Astrocyte (in vitro differentiated cells and primary cell): ENCODE results near the gene TET1. TPM values are rescaled to one million over a fixed set of nuclear protein-coding genes. Genes with fewer than 3 reads are reported as not detected.
"Not testable (repeated sequence)": the region's sequence is repeated elsewhere in the genome, so short reads cannot be mapped to it uniquely, and the experiment has no call there.

Experiments used
- DNase-seq: peaks from one replicate; pipeline ENCODE4 v3.0.0-alpha.2; 2010; ENCODE audit warnings: low read depth
- FAIRE-seq: peaks from 2 replicates; lab custom pipeline; 2011; peaks lifted over from hg19 to GRCh38; lab: Jason Lieb, UNC
- H2AFZ ChIP-seq: 2 replicates; pipeline ENCODE4 v1.6.0; 2012; ENCODE audit warnings: low read depth, low read length, inconsistent platforms
- H3K27ac ChIP-seq: 2 replicates; pipeline ENCODE4 v1.5.1; 2011; ENCODE audit warnings: low read depth, low read length, inconsistent platforms
- H3K27me3 ChIP-seq: 2 replicates; pipeline ENCODE4 v1.6.0; 2011; ENCODE audit warnings: low read length, inconsistent platforms; ENCODE audit not compliant: insufficient read depth
- H3K36me3 ChIP-seq: 2 replicates; pipeline ENCODE4 v1.5.1; 2011; ENCODE audit warnings: low read length, inconsistent platforms; ENCODE audit not compliant: insufficient read depth
- H3K4me1 ChIP-seq: 2 replicates; pipeline ENCODE4 v1.5.1; 2011; ENCODE audit warnings: low read length, inconsistent platforms; ENCODE audit not compliant: insufficient read depth
- H3K4me2 ChIP-seq: 2 replicates; pipeline ENCODE4 v1.6.0; 2012; ENCODE audit warnings: low read length, inconsistent platforms
- H3K4me3 ChIP-seq: 2 replicates; pipeline ENCODE4 v1.5.1; 2011; ENCODE audit warnings: low read depth, mild to moderate bottlenecking, low read length, inconsistent platforms; ENCODE audit not compliant: insufficient read depth
- H3K79me2 ChIP-seq: 2 replicates; pipeline ENCODE4 v1.6.0; 2012; ENCODE audit warnings: mild to moderate bottlenecking, low read length, inconsistent platforms; ENCODE audit not compliant: insufficient read depth
- H3K9ac ChIP-seq: 2 replicates; pipeline ENCODE4 v1.6.0; 2012; ENCODE audit warnings: mild to moderate bottlenecking, low read length, inconsistent platforms
- H3K9me3 ChIP-seq: 2 replicates; pipeline ENCODE4 v1.5.1; 2012; ENCODE audit warnings: low read depth, mild to moderate bottlenecking, low read length, inconsistent platforms; ENCODE audit not compliant: insufficient read depth
- H4K20me1 ChIP-seq: 2 replicates; pipeline ENCODE4 v1.6.0; 2012; ENCODE audit warnings: low read length, inconsistent platforms; ENCODE audit not compliant: insufficient read depth
- H3K27ac Mint-ChIP-seq: one replicate; pipeline ENCODE4 v1.8.0; 2021; ENCODE audit warnings: mild to moderate bottlenecking, mixed read lengths; ENCODE audit not compliant: unreplicated experiment
- H3K27me3 Mint-ChIP-seq: one replicate; pipeline ENCODE4 v1.8.0; 2021; ENCODE audit warnings: low read depth, mixed read lengths; ENCODE audit not compliant: unreplicated experiment
- H3K36me3 Mint-ChIP-seq: one replicate; pipeline ENCODE4 v1.8.0; 2021; ENCODE audit warnings: low read depth, mixed read lengths; ENCODE audit not compliant: unreplicated experiment
- H3K4me1 Mint-ChIP-seq: one replicate; pipeline ENCODE4 v1.8.0; 2021; ENCODE audit warnings: low read depth, mixed read lengths; ENCODE audit not compliant: unreplicated experiment
- H3K4me3 Mint-ChIP-seq: one replicate; pipeline ENCODE4 v1.8.0; 2021; ENCODE audit warnings: mild to moderate bottlenecking, moderate library complexity, mixed read lengths; ENCODE audit not compliant: unreplicated experiment
- H3K9me3 Mint-ChIP-seq: one replicate; pipeline ENCODE4 v1.8.0; 2021; ENCODE audit warnings: mild to moderate bottlenecking, mixed read lengths; ENCODE audit not compliant: unreplicated experiment
- CTCF ChIP-seq: IDR thresholded peaks from 2 replicates; pipeline ENCODE4 v1.5.1; 2011; ENCODE audit warnings: low read depth, mild to moderate bottlenecking, inconsistent platforms, low read length, moderate library complexity; ENCODE audit not compliant: insufficient read depth
- EZH2 ChIP-seq: IDR thresholded peaks from 2 replicates; pipeline ENCODE4 v1.6.1; 2012; ENCODE audit warnings: mild to moderate bottlenecking, low read length, inconsistent platforms; ENCODE audit not compliant: insufficient read depth
- total RNA-seq: library from RNA; stranded (reverse); gene quantifications from 2 replicates; pipeline ENCODE4 v1.2.1, GENCODE V29; 2021

The TET1 gene
- total RNA-seq, 1 donor from 2014 or later: 7.1 TPM

DNA sequence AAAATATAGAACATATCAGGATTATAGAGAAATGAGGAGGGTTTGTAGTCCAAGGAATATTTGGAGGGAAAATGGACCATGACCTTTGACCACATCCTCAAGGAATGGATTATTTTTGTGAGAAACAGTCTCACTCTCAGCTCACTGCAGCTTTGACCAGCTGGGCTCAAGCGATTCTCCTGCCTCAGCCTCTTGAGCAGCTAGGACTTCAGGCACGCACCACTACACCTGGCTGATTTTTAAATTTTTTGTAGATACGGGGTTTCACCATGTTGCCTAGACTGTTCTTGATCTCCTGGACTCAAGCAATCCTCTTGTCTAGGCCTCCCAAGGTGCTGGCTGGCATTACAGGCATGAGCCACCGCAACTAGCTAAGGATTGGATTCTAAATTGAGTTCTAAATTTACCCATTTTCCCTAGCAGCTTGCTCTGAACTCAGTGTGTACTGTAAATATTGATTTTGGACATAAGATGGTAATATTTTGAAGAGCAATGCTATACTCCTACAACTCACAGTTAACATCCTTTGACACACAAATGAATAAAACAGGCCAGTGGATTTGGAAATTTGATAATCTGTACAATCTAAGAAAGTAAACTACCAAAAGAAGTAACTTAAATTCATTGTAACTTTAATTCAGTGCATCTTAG, 73.8 kb downstream of the TET1 start:
- Mint-ChIP-seq H3K4me1 (peaks cover 7% of the 10 kb centered on the region), H3K4me3 (no peak overlapping the region), H3K27ac (no peak overlapping the region), H3K27me3 (no peaks in the 10 kb centered on the region), H3K9me3 (no peaks in the 10 kb centered on the region), H3K36me3 (peaks cover under 1% of the 10 kb centered on the region)
- Histone ChIP-seq H3K9me3 (no peaks in the 10 kb centered on the region), H3K9ac (no peak overlapping the region), H3K4me1 (no peaks in the 10 kb centered on the region), H3K4me3 (no peak overlapping the region), H3K79me2 (no peaks in the 10 kb centered on the region), H4K20me1 (no peaks in the 10 kb centered on the region), H3K4me2 (no peak overlapping the region), H3K27ac (no peak overlapping the region), H3K36me3 (no peaks in the 10 kb centered on the region), H3K27me3 (no peaks in the 10 kb centered on the region), H2AFZ (no peak overlapping the region)
- no peak for FAIRE-seq
- no peak for DNase-seq
- TF ChIP-seq CTCF (no peak), EZH2 (no peak)

- Mint-ChIP-seq H3K27ac (no peak overlapping the region), H3K9me3 (no peaks in the 10 kb centered on the region), H3K4me1 (peaks cover 5% of the 10 kb centered on the region), H3K4me3 (no peak overlapping the region), H3K27me3 (no peaks in the 10 kb centered on the region), H3K36me3 (no peaks in the 10 kb centered on the region)
- no peaks in the 10 kb centered on the region for H3K79me2 ChIP-seq
- no peak overlapping the region for H3K9ac ChIP-seq
- no peak for DNase-seq
- no peak overlapping the region for H3K4me2 ChIP-seq
- no peak for FAIRE-seq
- H3K9me3 ChIP-seq: no peaks in the 10 kb centered on the region
- no peaks in the 10 kb centered on the region for H3K27me3 ChIP-seq
- no peaks in the 10 kb centered on the region for H3K4me1 ChIP-seq
- no peak for TF ChIP-seq CTCF
- no peak for TF ChIP-seq EZH2
- no peak overlapping the region for H3K27ac ChIP-seq
- no peaks in the 10 kb centered on the region for H4K20me1 ChIP-seq
- no peaks in the 10 kb centered on the region for H3K36me3 ChIP-seq
- H3K4me3 ChIP-seq: no peak overlapping the region
- no peak overlapping the region for H2AFZ ChIP-seq
Observed at GRCh38 chr10:68636335-68636734, 76.2 kb downstream of the TET1 start.

DNA sequence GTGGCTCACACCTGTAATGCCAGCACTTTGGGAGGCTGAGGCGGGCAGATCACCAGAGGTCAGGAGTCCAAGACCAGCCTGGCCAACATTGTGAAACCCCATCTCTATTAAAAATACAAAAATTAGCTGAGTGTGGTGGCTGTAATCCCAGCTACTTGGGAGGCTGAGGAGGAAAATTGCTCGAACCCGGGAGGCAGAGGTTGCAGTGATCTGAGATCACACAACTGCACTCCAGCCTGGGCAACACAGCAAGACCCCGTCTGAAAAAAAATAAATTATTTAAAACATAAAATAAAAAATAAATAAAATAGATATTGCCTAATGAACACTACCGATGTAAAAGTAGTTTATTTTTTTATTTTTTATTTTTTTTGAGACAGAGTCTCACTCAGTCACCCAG, 83.4 kb downstream of the TET1 start:
- DNase-seq, H3K9me3 ChIP-seq, H3K4me3 Mint-ChIP-seq, H3K4me2 ChIP-seq, H3K4me3 ChIP-seq, H3K9ac ChIP-seq, H3K79me2 ChIP-seq, H3K4me1 Mint-ChIP-seq, H3K9me3 Mint-ChIP-seq, H3K27ac ChIP-seq, H2AFZ ChIP-seq, H3K27me3 ChIP-seq, H3K36me3 ChIP-seq, H3K4me1 ChIP-seq, H3K27me3 Mint-ChIP-seq, FAIRE-seq, H4K20me1 ChIP-seq, H3K27ac Mint-ChIP-seq: not testable (repeated sequence)
- H3K36me3 Mint-ChIP-seq: peaks cover 12% of the 10 kb centered on the region
